Ecto neural progenitor cell (in vitro differentiated cells): ENCODE data around the gene SCRT2.
A peak's percentile ranks its signal among the peaks of the same experiment; 100 is the strongest.
"Not testable (repeated sequence)": the region's sequence is repeated elsewhere in the genome, so short reads cannot be mapped to it uniquely, and the experiment has no call there.

ENCODE experiments used
- DNase-seq: peaks from one replicate; pipeline ENCODE4 v3.0.0-alpha.2; 2018; ENCODE audit warnings: low spot score

The SCRT2 gene

GRCh38 chr20:653110-653589, 22.5 kb downstream of the SCRT2 start, which contains the start of gene SRXN1:
SRXN1 (minus strand) TSS chr20:653200; CDS start chr20:653185, 15 bp downstream.
- DNase-seq, result peak; percentile 94

- no peak for DNase-seq
These were observed 22.9 kb downstream of the SCRT2 start for GRCh38 chr20:652615-653109.

- no peak for DNase-seq
These were observed 23.6 kb downstream of the SCRT2 start for GRCh38 chr20:651713-652614.

- DNase-seq, result no peak
These were observed 24.6 kb downstream of the SCRT2 start for GRCh38 chr20:650954-651353.

- no peak for DNase-seq
These were observed 25.3 kb downstream of the SCRT2 start for GRCh38 chr20:650281-650680.

- DNase-seq, result no peak
These were observed 28.1 kb downstream of the SCRT2 start for GRCh38 chr20:647479-648019.

GRCh38 chr20:646868-647233, 28.8 kb downstream of the SCRT2 start:
- DNase-seq, result no peak

GRCh38 chr20:646107-646867, 29.3 kb downstream of the SCRT2 start:
- DNase-seq, result no peak

- DNase-seq, result peak; percentile 89
These were observed 30.1 kb downstream of the SCRT2 start for GRCh38 chr20:645318-646106.

- no peak for DNase-seq
These were observed 30.8 kb downstream of the SCRT2 start for GRCh38 chr20:644692-645317.

- peak; percentile 82 for DNase-seq
These were observed 33.0 kb downstream of the SCRT2 start for GRCh38 chr20:642398-643174.

- DNase-seq, result not testable (repeated sequence)
These were observed 33.6 kb downstream of the SCRT2 start for GRCh38 chr20:642013-642397.

- DNase-seq, result no peak
These were observed 34.1 kb downstream of the SCRT2 start for GRCh38 chr20:641516-641875.

- DNase-seq, result no peak
These were observed 34.7 kb downstream of the SCRT2 start for GRCh38 chr20:640674-641515.

- no peak for DNase-seq
These were observed 37.0 kb downstream of the SCRT2 start for GRCh38 chr20:638579-638978.

GRCh38 chr20:637559-637958, 38.0 kb downstream of the SCRT2 start:
- DNase-seq, result no peak

GRCh38 chr20:635893-636338, 39.7 kb downstream of the SCRT2 start:
- DNase-seq, result no peak

GRCh38 chr20:635028-635892, 40.3 kb downstream of the SCRT2 start:
- no peak for DNase-seq
